Astrocyte of the cerebellum (primary cell): ENCODE results near the gene GSTA2.

Source experiments
- DNase-seq: peaks from one replicate; pipeline ENCODE4 v3.0.0-alpha.2; 2011; ENCODE audit warnings: low read depth
- H3K4me3 ChIP-seq: 2 replicates; pipeline ENCODE4 v1.5.1; 2011; ENCODE audit warnings: mild to moderate bottlenecking, low read depth, low read length, moderate library complexity
- in situ Hi-C: cut with HindIII; loops from 2 replicates; pipeline ENCODE4 v1.10.0; 2017; ENCODE audit warnings: low sequenced_read_pairs
- TF ChIP-seq, protein P1 (sequence below): IDR thresholded peaks from 2 replicates; pipeline ENCODE4 v1.5.1; 2012; ENCODE audit warnings: low read length, low read depth, moderate library complexity, mild to moderate bottlenecking; ENCODE audit errors: missing control alignments

GSTA2 gene

DNA sequence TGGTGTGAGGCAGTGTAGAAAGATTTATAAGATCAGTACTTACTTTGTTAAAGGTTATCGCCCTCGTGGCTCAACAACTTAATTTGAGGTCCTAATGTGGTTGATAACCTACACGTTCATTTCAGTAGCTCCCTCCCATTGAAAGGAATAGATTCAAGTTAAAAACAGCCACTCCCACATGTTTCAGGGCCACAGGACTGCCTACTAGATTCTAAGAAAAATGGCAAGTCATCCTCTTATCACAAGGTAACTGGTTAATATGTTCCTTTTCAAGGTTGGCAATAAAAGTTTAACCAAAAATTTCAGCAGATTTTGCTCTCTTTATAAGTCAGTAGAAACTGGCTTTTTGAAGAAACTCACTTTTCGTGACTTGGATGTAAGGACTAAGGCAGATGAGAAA lies 17.1 kb downstream of the GSTA2 start:
- no peak for DNase-seq
- H3K4me3 ChIP-seq = no peak overlapping the region
- in situ Hi-C loops = no loop called here
- TF ChIP-seq, protein P1, sequence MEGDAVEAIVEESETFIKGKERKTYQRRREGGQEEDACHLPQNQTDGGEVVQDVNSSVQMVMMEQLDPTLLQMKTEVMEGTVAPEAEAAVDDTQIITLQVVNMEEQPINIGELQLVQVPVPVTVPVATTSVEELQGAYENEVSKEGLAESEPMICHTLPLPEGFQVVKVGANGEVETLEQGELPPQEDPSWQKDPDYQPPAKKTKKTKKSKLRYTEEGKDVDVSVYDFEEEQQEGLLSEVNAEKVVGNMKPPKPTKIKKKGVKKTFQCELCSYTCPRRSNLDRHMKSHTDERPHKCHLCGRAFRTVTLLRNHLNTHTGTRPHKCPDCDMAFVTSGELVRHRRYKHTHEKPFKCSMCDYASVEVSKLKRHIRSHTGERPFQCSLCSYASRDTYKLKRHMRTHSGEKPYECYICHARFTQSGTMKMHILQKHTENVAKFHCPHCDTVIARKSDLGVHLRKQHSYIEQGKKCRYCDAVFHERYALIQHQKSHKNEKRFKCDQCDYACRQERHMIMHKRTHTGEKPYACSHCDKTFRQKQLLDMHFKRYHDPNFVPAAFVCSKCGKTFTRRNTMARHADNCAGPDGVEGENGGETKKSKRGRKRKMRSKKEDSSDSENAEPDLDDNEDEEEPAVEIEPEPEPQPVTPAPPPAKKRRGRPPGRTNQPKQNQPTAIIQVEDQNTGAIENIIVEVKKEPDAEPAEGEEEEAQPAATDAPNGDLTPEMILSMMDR = no peak

DNA sequence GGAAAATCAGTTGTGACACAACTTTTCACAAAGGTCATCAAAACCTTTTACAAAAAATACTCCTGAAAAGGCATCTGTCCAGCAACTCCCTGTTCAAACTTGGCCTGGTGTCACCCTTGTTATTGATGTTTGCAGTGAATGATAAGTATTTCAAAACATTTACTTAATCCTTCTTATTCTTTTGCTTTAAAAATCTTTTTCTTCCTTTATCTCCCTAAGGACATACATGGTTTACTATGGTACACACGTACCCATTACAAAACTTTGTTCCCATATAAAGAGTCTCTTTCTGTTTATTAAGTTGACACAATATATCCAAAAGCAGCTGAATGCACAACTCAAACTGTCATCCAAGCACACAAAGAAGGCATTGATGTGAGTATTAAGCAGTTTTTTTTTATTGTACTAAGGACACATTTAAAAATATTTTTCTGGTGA lies 17.5 kb downstream of the GSTA2 start:
- in situ Hi-C loops = no loop called here
- no peak for DNase-seq
- H3K4me3 ChIP-seq = no peak overlapping the region
- TF ChIP-seq, protein P1 = no peak

DNA sequence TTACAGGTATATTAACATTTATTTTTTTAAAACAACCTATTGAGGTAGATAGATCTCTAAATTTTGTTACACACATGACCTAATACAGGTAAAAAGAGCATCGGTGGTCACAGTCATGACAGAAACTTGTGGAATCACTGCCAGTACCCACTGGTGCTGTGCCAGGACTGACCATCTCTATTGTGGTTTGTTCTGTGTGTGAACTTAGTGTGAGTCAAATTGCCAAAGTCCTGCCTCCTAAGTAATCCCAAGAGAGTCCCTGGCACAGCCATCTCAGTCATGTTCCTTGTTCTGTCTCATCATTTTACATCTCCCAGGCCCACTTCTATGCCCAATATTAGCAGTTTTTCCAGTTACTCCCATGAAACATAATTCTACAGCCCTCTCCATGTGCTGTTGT lies 21.4 kb downstream of the GSTA2 start:
- no peak for DNase-seq
- H3K4me3 ChIP-seq = no peak overlapping the region
- in situ Hi-C loops = no loop called here
- TF ChIP-seq, protein P1 = no peak

- TF ChIP-seq, protein P1 = no peak
- no peak for DNase-seq
- H3K4me3 ChIP-seq = no peak overlapping the region
- in situ Hi-C loops = no loop called here
Observed at GRCh38 chr6:52739627-52740026, 23.6 kb downstream of the GSTA2 start.

DNA sequence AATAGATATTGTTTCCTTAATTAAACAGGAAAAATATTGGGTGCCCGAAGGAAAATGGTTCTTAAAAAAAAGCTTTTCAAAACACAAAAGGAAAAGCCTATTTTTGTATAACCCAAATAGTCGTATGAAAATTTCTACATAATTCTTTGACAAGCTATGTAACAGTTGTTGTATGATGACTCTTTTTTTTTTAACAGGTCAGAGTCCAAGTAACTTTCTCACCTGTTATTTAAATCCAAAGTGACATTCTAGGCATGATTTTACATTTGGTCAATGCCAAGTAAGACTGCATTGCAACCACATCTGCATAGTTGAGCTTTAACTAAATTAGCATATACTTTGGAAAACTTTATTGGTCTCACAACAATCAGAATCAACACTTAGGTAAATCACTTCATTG lies 24.1 kb downstream of the GSTA2 start:
- in situ Hi-C loops = no loop called here
- TF ChIP-seq, protein P1 = no peak

DNA sequence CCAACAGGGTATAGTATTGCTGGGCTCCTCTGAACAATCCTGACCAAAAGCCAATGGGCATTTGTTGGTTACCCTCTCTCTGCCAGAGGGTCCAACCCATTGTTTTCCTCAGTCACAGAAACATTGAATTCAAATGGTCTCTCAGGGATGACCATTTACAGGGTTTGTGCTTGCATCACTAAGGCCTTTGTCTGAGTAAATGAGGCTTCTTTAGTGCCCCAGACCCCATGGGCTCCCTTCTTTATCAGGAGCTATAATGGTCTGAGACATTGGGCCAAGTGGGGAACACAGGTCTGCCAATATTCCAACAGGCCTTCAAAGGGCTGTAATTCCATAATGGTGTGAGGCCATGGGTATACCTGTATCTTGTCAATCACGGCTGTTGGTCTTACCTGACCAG lies 27.1 kb downstream of the GSTA2 start:
- TF ChIP-seq, protein P1 = no peak
- DNase-seq = no peak
- in situ Hi-C loops = no loop called here
- H3K4me3 ChIP-seq = no peak overlapping the region

More for the DNA sequence above, 24.1 kb downstream of the GSTA2 start:
- H3K4me3 ChIP-seq = no peak overlapping the region
- DNase-seq = no peak

DNA sequence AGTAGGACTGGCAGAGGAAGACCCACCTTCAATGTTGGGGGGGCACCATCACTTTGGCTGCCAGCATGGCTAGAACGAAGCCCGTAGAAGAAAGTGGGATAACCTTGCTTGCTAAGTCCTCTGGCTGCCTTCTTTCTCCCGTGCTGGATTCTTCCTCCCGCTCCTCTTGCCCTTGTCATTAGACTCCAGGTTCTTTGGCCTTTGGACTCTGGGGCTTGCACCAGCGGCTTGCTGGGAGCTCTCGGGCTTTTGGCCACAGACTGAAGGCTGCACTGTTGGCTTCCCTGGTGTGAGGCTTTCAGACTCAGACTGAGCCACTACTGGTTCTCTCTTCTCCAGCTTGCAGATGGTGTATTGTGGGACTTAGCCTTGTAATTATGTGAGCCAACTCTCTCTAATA lies 28.2 kb downstream of the GSTA2 start:
- no peak for DNase-seq
- TF ChIP-seq, protein P1 = no peak
- in situ Hi-C loops = no loop called here
- H3K4me3 ChIP-seq = no peak overlapping the region
